HCT116 (cell line): ENCODE measurements around the gene DNAJB7. TPM values are rescaled to one million over a fixed set of nuclear protein-coding genes. Genes with fewer than 3 reads are reported as not detected.

ENCODE experiments used
- ATAC-seq: fragments of 200-7000 bp; cut with Tn5 transposase; 2 replicates; pipeline ENCODE4 v1.9.1; 2020; ENCODE audit warnings: mild to moderate bottlenecking, moderate library complexity
- BruUV-seq: library from RNA; stranded (reverse); fragments of 400-500 nt; replicated peaks from 2 replicates; lab custom pipeline; 2021; lab: Mats Ljungman, UMichigan
- CTCF ChIA-PET: fragments of 300-600 bp; sonication (Branson Sonifier 250); formaldehyde crosslinking; loops from one replicate; lab custom pipeline; 2021; ENCODE audit warnings: antibody characterized with exemption; lab: Charles Lee
- POLR2A ChIA-PET: fragments of 300-600, 350-600 bp; sonication (Branson Sonifier 250); formaldehyde crosslinking; loops from one replicate; lab custom pipeline; 2021; ENCODE audit warnings: antibody characterized with exemption; lab: Charles Lee
- RAD21 ChIA-PET, 2 experiments: fragments of 300-600 bp; sonication (Branson Sonifier 250); formaldehyde crosslinking; loops; one replicate each; lab custom pipeline; 2023; ENCODE audit warnings: low total read pairs in 2 of 2; ENCODE audit not compliant: uncharacterized antibody in 2 of 2, unreplicated experiment in 2 of 2, low non-redundant PET in 1 of 2; lab: Charles Lee
- DNase-seq: peaks from one replicate; pipeline ENCODE4 v3.0.0-alpha.2; 2010; ENCODE audit warnings: low read depth, low spot score
- H2AFZ ChIP-seq: fragments of 200-600 bp; shearing (Covaris generic), sonication (generic); 2 replicates; pipeline ENCODE4 v1.6.1; 2017; ENCODE audit warnings: low read depth, mixed run types, mixed read lengths, antibody characterized with exemption, low read length; ENCODE audit not compliant: poor library complexity, severe bottlenecking
- H3K27ac ChIP-seq: 2 replicates; pipeline ENCODE4 v1.5.1; 2012; ENCODE audit warnings: low read depth, low read length
- H3K27me3 ChIP-seq: fragments of 200-600 bp; sonication (generic); 2 replicates; pipeline ENCODE4 v1.6.1; 2016; ENCODE audit warnings: mixed run types, low read length, mixed read lengths; ENCODE audit not compliant: insufficient read depth
- H3K36me3 ChIP-seq, 2 experiments: fragments of 200-500 bp in 1 of 2; fragments of 200-600 bp in 1 of 2; sonication (Bioruptor generic) in 1 of 2; sonication (generic) in 1 of 2; 2 replicates each; pipeline versions ENCODE4 v1.5.1 to v1.6.1; 2014 to 2016; ENCODE audit warnings: low read length in 2 of 2, inconsistent platforms in 1 of 2, mixed read lengths in 1 of 2, mixed run types in 1 of 2; ENCODE audit not compliant: insufficient read depth in 2 of 2, control insufficient read depth in 1 of 2
- H3K4me1 ChIP-seq, 2 experiments: fragments of 200-600 bp in 1 of 2; sonication (generic) in 1 of 2; 2 replicates each; pipeline versions ENCODE4 v1.5.1 to v1.6.1; 2012 to 2017; ENCODE audit warnings: low read length in 2 of 2, inconsistent platforms in 1 of 2, mild to moderate bottlenecking in 1 of 2, mixed read lengths in 1 of 2, mixed run types in 1 of 2, moderate library complexity in 1 of 2; ENCODE audit not compliant: insufficient read depth in 2 of 2, control insufficient read depth in 1 of 2
- H3K4me2 ChIP-seq: fragments of 200-600 bp; sonication (generic); 2 replicates; pipeline ENCODE4 v1.6.1; 2017; ENCODE audit warnings: mixed run types, low read length, mixed read lengths
- H3K4me3 ChIP-seq, 2 experiments: fragments of 200-600 bp in 1 of 2; sonication (generic) in 1 of 2; replicated peaks in 1 of 2; 2 replicates each; pipeline ENCODE4 v1.5.1; 2011 to 2016; ENCODE audit warnings: low read length in 2 of 2, control low read depth in 1 of 2, low read depth in 1 of 2, mild to moderate bottlenecking in 1 of 2, mixed read lengths in 1 of 2, mixed run types in 1 of 2
- H3K79me2 ChIP-seq: fragments of 200-600 bp; sonication (generic); 2 replicates; pipeline ENCODE4 v1.6.1; 2017; ENCODE audit warnings: mild to moderate bottlenecking, mixed run types, low read length, moderate library complexity, mixed read lengths; ENCODE audit not compliant: insufficient read depth
- H3K9ac ChIP-seq: fragments of 200-600 bp; sonication (generic); 2 replicates; pipeline ENCODE4 v1.6.1; 2016; ENCODE audit warnings: low read length, mixed read lengths
- H3K9me2 ChIP-seq: fragments of 200-600 bp; sonication (generic), shearing (Covaris generic); 2 replicates; pipeline ENCODE4 v1.6.1; 2017; ENCODE audit warnings: mixed run types, mild to moderate bottlenecking, moderate library complexity; ENCODE audit not compliant: insufficient read depth
- H3K9me3 ChIP-seq, 2 experiments: fragments of 200-500 bp in 1 of 2; fragments of 200-600 bp in 1 of 2; sonication (Bioruptor generic) in 1 of 2; sonication (generic) in 1 of 2; 2 replicates each; pipeline ENCODE4 v1.6.1; 2014 to 2017; ENCODE audit warnings: low read length in 2 of 2, mixed read lengths in 2 of 2, inconsistent platforms in 1 of 2, low read depth in 1 of 2, mild to moderate bottlenecking in 1 of 2, mixed run types in 1 of 2, moderate library complexity in 1 of 2; ENCODE audit not compliant: control insufficient read depth in 1 of 2, insufficient read depth in 1 of 2
- H4K20me1 ChIP-seq: fragments of 200-600 bp; sonication (generic), shearing (Covaris generic); 2 replicates; pipeline ENCODE4 v1.6.1; 2017; ENCODE audit warnings: mixed run types, mild to moderate bottlenecking, moderate library complexity; ENCODE audit not compliant: insufficient read depth
- ATF3 ChIP-seq: IDR thresholded peaks from 2 replicates; pipeline ENCODE4 v1.6.1; 2012
- CBX3 ChIP-seq: IDR thresholded peaks from 2 replicates; pipeline ENCODE4 v1.6.1; 2012; ENCODE audit warnings: low read depth
- CEBPB ChIP-seq: IDR thresholded peaks from 2 replicates; pipeline ENCODE4 v1.6.1; 2012; ENCODE audit warnings: low read depth
- CTCF ChIP-seq, 3 experiments: fragments of 200-600 bp in 1 of 3; sonication (generic) in 1 of 3; IDR thresholded peaks in 2 of 3; conservative IDR thresholded peaks in 1 of 3; 2 replicates each; pipeline ENCODE4 v1.5.1; 2012 to 2017; ENCODE audit warnings: low read depth in 2 of 3, low read length in 2 of 3, antibody characterized with exemption in 1 of 3, borderline replicate concordance in 1 of 3, control low read depth in 1 of 3, mild to moderate bottlenecking in 1 of 3, mixed read lengths in 1 of 3, mixed run types in 1 of 3, moderate library complexity in 1 of 3; ENCODE audit not compliant: insufficient read depth in 1 of 3
- JUND ChIP-seq: IDR thresholded peaks from 2 replicates; pipeline ENCODE4 v1.6.1; 2012
- POLR2A ChIP-seq: IDR thresholded peaks from 2 replicates; pipeline ENCODE4 v1.7.0; 2011; ENCODE audit warnings: borderline replicate concordance; ENCODE audit not compliant: insufficient read depth, insufficient read length; ENCODE audit errors: extremely low read depth
- POLR2AphosphoS5 ChIP-seq: IDR thresholded peaks from 2 replicates; pipeline ENCODE4 v1.6.1; 2011; ENCODE audit warnings: mild to moderate bottlenecking, low read depth, low read length, moderate library complexity
- RAD21 ChIP-seq: IDR thresholded peaks from 2 replicates; pipeline ENCODE4 v1.6.1; 2012; ENCODE audit warnings: low read depth, mild to moderate bottlenecking
- REST ChIP-seq: IDR thresholded peaks from 2 replicates; pipeline ENCODE4 v1.6.1; 2012; ENCODE audit warnings: low read depth
- SIN3A ChIP-seq: IDR thresholded peaks from 2 replicates; pipeline ENCODE4 v1.6.1; 2012; ENCODE audit warnings: low read depth
- SP1 ChIP-seq: IDR thresholded peaks from 2 replicates; pipeline ENCODE4 v1.6.1; 2012; ENCODE audit warnings: low read depth
- SRF ChIP-seq: IDR thresholded peaks from 2 replicates; pipeline ENCODE4 v1.6.1; 2012; ENCODE audit warnings: low read depth
- YY1 ChIP-seq: IDR thresholded peaks from 2 replicates; pipeline ENCODE4 v1.6.1; 2011; ENCODE audit warnings: low read length, low read depth, moderate library complexity, mild to moderate bottlenecking; ENCODE audit not compliant: insufficient replicate concordance; ENCODE audit errors: extremely low read depth
- ZBTB33 ChIP-seq: IDR thresholded peaks from 2 replicates; pipeline ENCODE4 v1.6.1; 2011; ENCODE audit warnings: mild to moderate bottlenecking, low read length, moderate library complexity; ENCODE audit not compliant: insufficient replicate concordance; ENCODE audit errors: extremely low read depth
- ZNF274 ChIP-seq: fragments of 200-500 bp; sonication (Bioruptor generic); IDR thresholded peaks from 2 replicates; pipeline ENCODE4 v1.6.1; 2014; ENCODE audit warnings: mild to moderate bottlenecking, low read depth, low read length, inconsistent platforms
- intact Hi-C: fragments of 100-400 bp; cut with micrococcal nuclease; formaldehyde crosslinking; loops from 2 replicates; pipeline ENCODE4 v1.10.0; 2022
- total RNA-seq: library from RNA; stranded (reverse); gene quantifications from one replicate; pipeline ENCODE4 v1.2.1, GENCODE V29; 2021; ENCODE audit not compliant: unreplicated experiment

The DNAJB7 gene
- total RNA-seq, 1 experiment from 2014 or later: not detected

GRCh38 chr22:40889116-40889515, 27.2 kb upstream of the DNAJB7 start:
- Histone ChIP-seq H3K79me2 (no peaks in the 10 kb centered on the region), H3K27ac (no peak overlapping the region), H3K4me1 (no peaks in the 10 kb centered on the region), H3K4me3 (no peak overlapping the region), H2AFZ (no peak overlapping the region), H3K9ac (no peak overlapping the region), H3K4me2 (no peak overlapping the region), H4K20me1 (no peaks in the 10 kb centered on the region), H3K9me2 (no peaks in the 10 kb centered on the region), H3K9me3 (no peaks in the 10 kb centered on the region), H3K27me3 (no peaks in the 10 kb centered on the region), H3K36me3 (peaks cover 23 to 36% of the 10 kb centered on the region in 2 experiments; a peak in 3 of 4 replicates)
- no TSS peak for BruUV-seq
- ChIA-PET RAD21 (no interaction called here), POLR2A (no interaction called here), CTCF (no interaction called here)
- intact Hi-C loops: no loop called here
- no peak for TF ChIP-seq POLR2AphosphoS5
- TF ChIP-seq SRF: no peak
- no peak for TF ChIP-seq ATF3
- TF ChIP-seq CBX3: no peak
- TF ChIP-seq REST: no peak
- no peak for TF ChIP-seq CEBPB
- no peak for TF ChIP-seq RAD21
- TF ChIP-seq POLR2A: no peak
- no peak for TF ChIP-seq SP1
- TF ChIP-seq SIN3A: no peak
- TF ChIP-seq YY1: no peak
- TF ChIP-seq ZBTB33: no peak
- TF ChIP-seq JUND: no peak
- TF ChIP-seq ZNF274: no peak
- no peak for TF ChIP-seq CTCF (IDR thresholded peaks at IDR 0.05 in 2 of 3, conservative IDR thresholded peaks at IDR 0.05 in 1 of 3; ENCODE audit: borderline replicate concordance in 1 of 3, insufficient read depth in 1 of 3, low read depth in 2 of 3, low read length in 2 of 3)
- DNase-seq: no peak
- no peak for ATAC-seq
